Loucy (cell line): Measurements from ENCODE around the gene PACRG.

ENCODE experiments used
- H2AFZ ChIP-seq: fragments of 200-600 bp; sonication (generic); 2 replicates; pipeline ENCODE4 v1.6.0; 2016; ENCODE audit warnings: antibody characterized with exemption, mild to moderate bottlenecking, low read length, moderate library complexity
- H3F3A ChIP-seq: fragments of 200-600 bp; 2 replicates; pipeline ENCODE4 v1.6.0; 2016; ENCODE audit warnings: antibody characterized with exemption, low read depth, mild to moderate bottlenecking
- H3K27me3 ChIP-seq: fragments of 200-600 bp; sonication (generic); 2 replicates; pipeline ENCODE4 v1.6.1; 2014; ENCODE audit warnings: low read length, mild to moderate bottlenecking; ENCODE audit not compliant: insufficient read depth, poor library complexity, severe bottlenecking
- H3K36me3 ChIP-seq: fragments of 200-600 bp; sonication (generic); 2 replicates; pipeline ENCODE4 v1.6.1; 2016; ENCODE audit warnings: low read length; ENCODE audit not compliant: insufficient read depth
- H3K4me1 ChIP-seq: fragments of 200-600 bp; sonication (generic); 2 replicates; pipeline ENCODE4 v1.5.1; 2014; ENCODE audit warnings: low read length, mild to moderate bottlenecking; ENCODE audit not compliant: insufficient read depth, poor library complexity, severe bottlenecking
- H3K4me2 ChIP-seq: fragments of 200-600 bp; sonication (generic); 2 replicates; pipeline ENCODE4 v1.6.0; 2014; ENCODE audit warnings: antibody characterized with exemption, low read length, low read depth, mild to moderate bottlenecking; ENCODE audit not compliant: poor library complexity, severe bottlenecking
- H3K4me3 ChIP-seq: fragments of 200-600 bp; sonication (generic); 2 replicates; pipeline ENCODE4 v1.5.1; 2014; ENCODE audit warnings: low read length, mild to moderate bottlenecking, mixed read lengths; ENCODE audit not compliant: poor library complexity, severe bottlenecking
- H3K79me2 ChIP-seq: fragments of 200-600 bp; sonication (generic); 2 replicates; pipeline ENCODE4 v1.6.1; 2014; ENCODE audit warnings: low read length; ENCODE audit not compliant: insufficient read depth
- H3K9ac ChIP-seq: fragments of 200-600 bp; sonication (generic); 2 replicates; pipeline ENCODE4 v1.6.0; 2014; ENCODE audit warnings: mild to moderate bottlenecking, low read depth, low read length, moderate library complexity; ENCODE audit not compliant: poor library complexity, severe bottlenecking
- H3K9me2 ChIP-seq: fragments of 200-600 bp; sonication (generic); replicated peaks from 2 replicates; pipeline ENCODE4 v1.6.1; 2016; ENCODE audit warnings: low read depth, low read length, mixed read lengths
- H3K9me3 ChIP-seq: fragments of 200-600 bp; sonication (generic); 2 replicates; pipeline ENCODE4 v1.6.1; 2014; ENCODE audit warnings: mild to moderate bottlenecking, antibody characterized with exemption, low read length, low read depth; ENCODE audit not compliant: insufficient read depth
- H4K20me1 ChIP-seq: fragments of 200-600 bp; sonication (generic); 2 replicates; pipeline ENCODE4 v1.6.0; 2014; ENCODE audit warnings: antibody characterized with exemption, low read length, mild to moderate bottlenecking; ENCODE audit not compliant: insufficient read depth, poor library complexity, severe bottlenecking
- EZH2phosphoT487 ChIP-seq: fragments of 200-600 bp; IDR thresholded peaks from 2 replicates; pipeline ENCODE4 v1.6.1; 2018; ENCODE audit warnings: antibody characterized with exemption, mild to moderate bottlenecking, moderate library complexity, borderline replicate concordance
- TF ChIP-seq, protein P1 (sequence below): fragments of 200-600 bp; sonication (generic); conservative IDR thresholded peaks from 2 replicates; pipeline ENCODE4 v1.5.1; 2014; ENCODE audit warnings: mild to moderate bottlenecking, antibody characterized with exemption, low read length

The PACRG gene

DNA sequence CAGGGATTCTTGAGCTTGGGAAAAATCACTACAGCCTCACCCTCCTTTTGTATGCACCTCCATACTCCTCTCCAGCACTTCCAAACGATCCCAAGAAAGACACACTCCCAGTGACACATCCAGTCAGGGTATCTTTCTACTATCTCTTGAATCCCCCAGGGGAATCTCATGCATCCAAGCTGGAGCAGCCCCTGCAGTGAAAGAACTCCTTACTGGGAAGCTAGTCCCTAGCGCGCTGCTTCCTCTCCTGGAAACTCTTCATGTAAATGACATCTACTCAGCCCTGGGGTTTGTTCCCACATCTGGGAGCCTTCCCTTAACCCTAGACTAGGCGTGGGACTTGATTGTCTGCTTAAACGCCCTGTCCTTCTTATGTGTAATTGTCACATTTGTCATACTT lies 357.7 kb downstream of the PACRG start:
- Histone ChIP-seq H2AFZ (no peak overlapping the region), H3K9ac (no peak overlapping the region), H3K4me3 (no peak overlapping the region), H3K9me2 (no peaks in the 10 kb centered on the region), H3K79me2 (no peaks in the 10 kb centered on the region), H4K20me1 (no peaks in the 10 kb centered on the region), H3K36me3 (no peaks in the 10 kb centered on the region), H3K4me1 (no peaks in the 10 kb centered on the region), H3K4me2 (no peak overlapping the region), H3F3A (no peaks in the 10 kb centered on the region), H3K27me3 (no peaks in the 10 kb centered on the region), H3K9me3 (no peaks in the 10 kb centered on the region; the same call in 1 of the 2 replicates)
- TF ChIP-seq EZH2phosphoT487: no peak
- TF ChIP-seq, protein P1, sequence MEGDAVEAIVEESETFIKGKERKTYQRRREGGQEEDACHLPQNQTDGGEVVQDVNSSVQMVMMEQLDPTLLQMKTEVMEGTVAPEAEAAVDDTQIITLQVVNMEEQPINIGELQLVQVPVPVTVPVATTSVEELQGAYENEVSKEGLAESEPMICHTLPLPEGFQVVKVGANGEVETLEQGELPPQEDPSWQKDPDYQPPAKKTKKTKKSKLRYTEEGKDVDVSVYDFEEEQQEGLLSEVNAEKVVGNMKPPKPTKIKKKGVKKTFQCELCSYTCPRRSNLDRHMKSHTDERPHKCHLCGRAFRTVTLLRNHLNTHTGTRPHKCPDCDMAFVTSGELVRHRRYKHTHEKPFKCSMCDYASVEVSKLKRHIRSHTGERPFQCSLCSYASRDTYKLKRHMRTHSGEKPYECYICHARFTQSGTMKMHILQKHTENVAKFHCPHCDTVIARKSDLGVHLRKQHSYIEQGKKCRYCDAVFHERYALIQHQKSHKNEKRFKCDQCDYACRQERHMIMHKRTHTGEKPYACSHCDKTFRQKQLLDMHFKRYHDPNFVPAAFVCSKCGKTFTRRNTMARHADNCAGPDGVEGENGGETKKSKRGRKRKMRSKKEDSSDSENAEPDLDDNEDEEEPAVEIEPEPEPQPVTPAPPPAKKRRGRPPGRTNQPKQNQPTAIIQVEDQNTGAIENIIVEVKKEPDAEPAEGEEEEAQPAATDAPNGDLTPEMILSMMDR: no peak

DNA sequence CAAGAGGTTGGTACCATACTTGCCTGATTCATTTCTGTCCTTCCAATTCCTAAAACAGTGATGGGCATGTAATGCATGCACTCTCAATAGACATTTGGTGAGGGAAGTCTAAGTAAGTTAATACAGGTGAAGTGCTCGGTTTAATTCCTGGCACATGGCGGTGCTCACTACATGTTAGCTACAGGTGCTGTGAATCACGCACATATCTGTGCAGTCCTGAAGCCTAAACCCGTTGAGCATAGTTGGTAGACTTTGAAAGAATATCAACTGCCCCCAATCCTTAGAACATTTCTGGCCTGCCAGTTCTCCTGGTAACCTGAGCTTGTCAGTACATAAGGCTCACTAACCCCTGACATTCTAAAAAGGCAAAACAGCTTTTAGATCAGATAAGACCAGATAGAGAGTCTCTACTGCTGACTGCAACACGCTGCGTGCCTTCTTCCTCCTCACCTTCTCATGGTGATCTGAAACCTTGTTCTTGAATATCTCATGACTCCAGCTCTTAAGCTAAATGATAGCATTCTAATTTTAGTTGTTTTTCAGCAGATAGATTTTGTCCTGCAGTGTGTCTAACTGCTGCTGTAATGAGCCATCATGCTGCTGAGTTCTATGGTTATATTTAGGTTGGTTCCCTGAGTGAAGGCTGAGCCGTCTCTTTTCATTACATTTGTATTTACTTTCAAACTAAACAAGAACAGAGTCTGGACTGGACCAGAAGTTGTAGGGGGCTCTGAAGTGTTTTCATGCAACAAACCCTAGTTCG lies 358.3 kb downstream of the PACRG start:
- no peak overlapping the region for H3K4me3 ChIP-seq
- no peak for TF ChIP-seq EZH2phosphoT487
- TF ChIP-seq, protein P1: no peak

DNA sequence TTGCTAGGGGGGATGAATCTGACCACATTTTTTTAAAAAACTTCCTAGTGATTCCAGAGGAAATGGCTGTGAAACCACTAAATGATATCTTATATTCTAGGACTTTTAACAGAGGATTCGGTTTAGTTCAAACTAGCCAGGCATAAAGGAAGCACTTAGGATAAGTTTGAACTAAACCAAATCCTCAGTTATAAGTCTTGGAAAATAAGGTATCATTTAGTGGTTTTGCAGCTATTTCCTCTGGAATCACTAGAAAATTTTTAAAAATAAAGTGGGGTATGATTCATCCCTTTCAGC lies 358.8 kb downstream of the PACRG start:
- H4K20me1 ChIP-seq: no peaks in the 10 kb centered on the region

More for the DNA sequence above, 358.3 kb downstream of the PACRG start:
- Histone ChIP-seq H3K4me2 (no peak overlapping the region), H3F3A (no peaks in the 10 kb centered on the region), H3K9ac (no peak overlapping the region), H3K9me3 (no peaks in the 10 kb centered on the region; the same call in 1 of the 2 replicates), H3K79me2 (no peaks in the 10 kb centered on the region), H3K9me2 (no peaks in the 10 kb centered on the region), H3K4me1 (no peaks in the 10 kb centered on the region), H3K27me3 (no peaks in the 10 kb centered on the region), H3K36me3 (no peaks in the 10 kb centered on the region), H4K20me1 (no peaks in the 10 kb centered on the region), H2AFZ (no peak overlapping the region)

More for the DNA sequence above, 358.8 kb downstream of the PACRG start:
- H3K9me2 ChIP-seq: no peaks in the 10 kb centered on the region
- H3K36me3 ChIP-seq: no peaks in the 10 kb centered on the region
- no peak overlapping the region for H3K4me2 ChIP-seq
- H2AFZ ChIP-seq: no peak overlapping the region
- H3F3A ChIP-seq: no peaks in the 10 kb centered on the region
- no peaks in the 10 kb centered on the region for H3K27me3 ChIP-seq
- H3K9ac ChIP-seq: no peak overlapping the region
- H3K4me1 ChIP-seq: no peaks in the 10 kb centered on the region
- no peak overlapping the region for H3K4me3 ChIP-seq
- no peaks in the 10 kb centered on the region for H3K79me2 ChIP-seq
- no peak for TF ChIP-seq EZH2phosphoT487
- TF ChIP-seq, protein P1: no peak
- no peaks in the 10 kb centered on the region; the same call in 1 of the 2 replicates for H3K9me3 ChIP-seq
